Ishikawa (cell line): ENCODE results near the gene CINP.

Experiments used
- CEBPB ChIP-seq: IDR thresholded peaks from 2 replicates; pipeline ENCODE4 v1.6.1; 2012
- CREB1 ChIP-seq: IDR thresholded peaks from 2 replicates; pipeline ENCODE4 v1.6.1; 2012; ENCODE audit warnings: low read depth
- EGR1 ChIP-seq: IDR thresholded peaks from 2 replicates; pipeline ENCODE4 v1.6.1; 2012
- FOXM1 ChIP-seq: IDR thresholded peaks from 2 replicates; pipeline ENCODE4 v1.6.1; 2012; ENCODE audit warnings: low read depth, borderline replicate concordance
- RAD21 ChIP-seq: IDR thresholded peaks from 2 replicates; pipeline ENCODE4 v1.6.1; 2012; ENCODE audit warnings: low read depth
- REST ChIP-seq: IDR thresholded peaks from 2 replicates; pipeline ENCODE4 v1.6.1; 2012; ENCODE audit warnings: low read depth, mild to moderate bottlenecking
- TCF12 ChIP-seq: IDR thresholded peaks from 2 replicates; pipeline ENCODE4 v1.6.1; 2012; ENCODE audit warnings: low read depth
- YY1 ChIP-seq: IDR thresholded peaks from 2 replicates; pipeline ENCODE4 v1.6.1; 2012; ENCODE audit warnings: low read depth
- TF ChIP-seq, protein P1 (sequence below): IDR thresholded peaks from 2 replicates; pipeline ENCODE4 v1.6.1; 2012

GRCh38 chr14:102353126-102353619 lies 9.5 kb downstream of the CINP start:
- TF ChIP-seq CEBPB (no peak), RAD21 (no peak), REST (no peak), TCF12 (no peak), CREB1 (no peak), FOXM1 (no peak), YY1 (no peak), EGR1 (no peak)
- TF ChIP-seq, protein P1, sequence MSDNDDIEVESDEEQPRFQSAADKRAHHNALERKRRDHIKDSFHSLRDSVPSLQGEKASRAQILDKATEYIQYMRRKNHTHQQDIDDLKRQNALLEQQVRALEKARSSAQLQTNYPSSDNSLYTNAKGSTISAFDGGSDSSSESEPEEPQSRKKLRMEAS, result no peak
